GM19193 (cell line): Measurements from ENCODE around the gene HEMK1.

ENCODE experiments used
- POLR2A ChIP-seq: IDR thresholded peaks from 4 replicates; pipeline ENCODE4 v1.6.1; 2011; ENCODE audit not compliant: insufficient read depth, insufficient read length; ENCODE audit errors: extremely low read depth

The HEMK1 gene

GRCh38 chr3:50602595-50603191 lies 33.4 kb downstream of the HEMK1 start:
- TF ChIP-seq POLR2A: no peak

GRCh38 chr3:50603261-50604109 lies 34.2 kb downstream of the HEMK1 start:
- no peak for TF ChIP-seq POLR2A

GRCh38 chr3:50604110-50604621 lies 34.8 kb downstream of the HEMK1 start:
- TF ChIP-seq POLR2A: no peak

- TF ChIP-seq POLR2A: no peak
Observed at GRCh38 chr3:50604628-50605588, 35.6 kb downstream of the HEMK1 start.

- TF ChIP-seq POLR2A: no peak
Observed at GRCh38 chr3:50605901-50606326, 36.6 kb downstream of the HEMK1 start.

- no peak for TF ChIP-seq POLR2A
Observed at GRCh38 chr3:50606596-50606995, 37.3 kb downstream of the HEMK1 start.

- TF ChIP-seq POLR2A: no peak
Observed at GRCh38 chr3:50607271-50608091, 38.2 kb downstream of the HEMK1 start.

GRCh38 chr3:50608278-50608677 lies 39.0 kb downstream of the HEMK1 start:
- TF ChIP-seq POLR2A: no peak

- TF ChIP-seq POLR2A: no peak
Observed at GRCh38 chr3:50609071-50609762, 39.9 kb downstream of the HEMK1 start.

- TF ChIP-seq POLR2A: no peak
Observed at GRCh38 chr3:50609763-50610085, 40.4 kb downstream of the HEMK1 start.

- TF ChIP-seq POLR2A: no peak
Observed at GRCh38 chr3:50610181-50610971, 41.1 kb downstream of the HEMK1 start.

- no peak for TF ChIP-seq POLR2A
Observed at GRCh38 chr3:50610992-50611463, 41.7 kb downstream of the HEMK1 start.
